Measurements from ENCODE around the gene WNT7B.

DNA sequence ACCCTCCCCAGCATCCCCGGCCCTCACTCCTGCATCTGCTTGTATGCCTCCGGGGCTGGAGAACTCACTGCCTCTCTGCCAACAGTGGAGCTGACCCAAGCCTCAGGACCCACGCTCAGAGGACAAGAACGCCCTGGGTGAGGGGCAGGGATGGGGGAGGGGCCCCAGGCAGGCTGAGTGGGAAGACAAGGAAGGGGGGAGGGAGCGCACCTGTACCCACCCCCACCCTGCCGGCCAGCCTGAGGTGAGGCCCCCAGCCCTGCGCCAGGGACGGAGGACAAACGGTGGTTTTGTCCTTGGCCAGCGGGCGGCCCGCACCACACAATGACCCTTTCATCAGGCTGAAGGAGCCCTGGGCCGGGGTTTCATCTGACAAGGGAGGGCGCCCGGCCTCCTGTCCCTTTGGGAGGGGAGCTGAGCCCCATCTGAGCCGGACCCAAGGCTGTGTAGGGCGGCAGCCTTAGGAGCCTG, 10.0 kb downstream of the WNT7B start:
- TF ChIP-seq CTCF (IDR thresholded peaks at IDR 0.05) (no peak), POLR2A (IDR thresholded peaks at IDR 0.05) (no peak)

Data from testis (tissue), 2 donors.